Measurements from ENCODE around the gene EID2.

Gene EID2, protein sequence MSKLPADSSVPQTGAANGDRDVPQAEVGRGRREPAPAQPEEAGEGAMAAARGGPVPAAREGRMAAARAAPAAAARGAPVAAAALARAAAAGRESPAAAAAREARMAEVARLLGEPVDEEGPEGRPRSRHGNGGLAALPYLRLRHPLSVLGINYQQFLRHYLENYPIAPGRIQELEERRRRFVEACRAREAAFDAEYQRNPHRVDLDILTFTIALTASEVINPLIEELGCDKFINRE

DNA sequence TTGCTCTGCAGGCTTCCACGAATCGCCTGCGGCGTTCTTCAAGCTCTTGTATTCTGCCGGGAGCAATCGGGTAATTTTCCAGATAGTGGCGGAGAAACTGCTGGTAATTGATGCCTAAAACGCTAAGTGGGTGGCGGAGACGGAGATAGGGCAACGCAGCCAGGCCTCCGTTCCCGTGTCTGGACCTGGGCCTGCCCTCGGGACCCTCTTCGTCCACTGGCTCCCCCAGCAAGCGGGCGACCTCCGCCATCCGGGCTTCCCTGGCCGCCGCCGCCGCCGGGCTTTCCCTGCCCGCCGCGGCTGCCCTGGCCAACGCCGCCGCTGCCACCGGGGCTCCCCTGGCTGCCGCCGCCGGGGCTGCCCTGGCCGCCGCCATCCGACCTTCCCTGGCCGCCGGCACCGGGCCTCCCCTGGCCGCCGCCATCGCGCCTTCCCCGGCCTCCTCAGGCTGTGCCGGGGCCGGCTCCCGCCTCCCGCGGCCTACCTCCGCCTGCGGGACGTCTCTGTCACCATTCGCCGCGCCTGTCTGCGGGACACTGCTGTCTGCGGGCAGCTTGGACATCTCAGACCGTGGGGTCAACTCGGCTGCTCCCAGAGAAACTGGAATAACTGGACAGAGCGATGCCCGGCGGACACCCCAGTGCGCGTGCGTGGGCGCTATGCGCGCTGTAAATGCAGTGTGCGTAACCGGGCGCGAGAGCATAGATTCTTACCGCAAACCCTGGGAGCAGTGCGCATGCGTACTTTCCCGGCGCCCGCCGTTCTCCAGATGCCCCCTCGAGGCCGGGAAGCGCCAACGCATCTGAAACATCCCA, at the start of gene EID2:
EID2 (minus strand) TSS at position 644 of the 815 bp plus-strand sequence; CDS start at position 562, 82 bp downstream.
- DNase-seq (ENCODE audit: low read depth in 2 of 2), result peak; percentile 89

DNA sequence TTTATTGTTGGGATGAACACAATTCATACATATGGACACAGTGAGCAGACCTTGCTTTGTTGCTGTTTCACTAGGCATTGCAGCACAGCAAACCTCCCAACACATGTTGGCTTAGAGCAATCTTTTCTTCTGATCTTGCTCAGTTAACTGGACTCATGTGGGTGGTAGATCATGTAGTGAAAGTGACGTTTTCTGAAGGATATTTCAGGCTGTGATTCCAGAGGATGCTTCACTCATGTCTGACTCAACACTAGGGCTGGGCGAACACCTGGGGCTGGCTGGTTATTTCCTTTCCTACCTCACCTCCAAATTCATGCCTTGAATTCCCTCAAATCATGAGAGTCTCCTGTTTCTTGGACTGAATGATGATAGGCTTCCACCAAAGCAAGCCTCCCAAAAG, 48.1 kb upstream of the EID2 start:
- no peak for DNase-seq (ENCODE audit: low read depth in 2 of 2)

DNA sequence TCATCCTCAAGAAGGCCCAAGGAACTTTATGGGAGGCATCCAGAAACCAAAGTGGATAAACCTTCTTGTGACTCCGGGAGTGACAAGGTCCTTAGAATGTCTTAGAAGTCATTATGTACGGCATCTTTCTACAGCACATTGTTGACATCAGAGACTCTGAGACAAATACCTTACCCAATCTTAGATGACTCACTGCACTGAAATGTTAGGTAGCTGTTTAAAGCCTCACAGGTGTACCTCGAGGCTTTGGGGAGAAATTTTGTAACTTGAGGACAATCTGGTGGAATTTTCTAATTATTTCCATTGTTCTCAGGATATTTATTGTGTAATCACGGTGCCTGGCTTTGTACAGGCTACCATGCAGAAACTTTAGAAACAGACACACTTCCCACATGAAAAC, 47.5 kb upstream of the EID2 start:
- no peak for DNase-seq (ENCODE audit: low read depth in 2 of 2)

DNA sequence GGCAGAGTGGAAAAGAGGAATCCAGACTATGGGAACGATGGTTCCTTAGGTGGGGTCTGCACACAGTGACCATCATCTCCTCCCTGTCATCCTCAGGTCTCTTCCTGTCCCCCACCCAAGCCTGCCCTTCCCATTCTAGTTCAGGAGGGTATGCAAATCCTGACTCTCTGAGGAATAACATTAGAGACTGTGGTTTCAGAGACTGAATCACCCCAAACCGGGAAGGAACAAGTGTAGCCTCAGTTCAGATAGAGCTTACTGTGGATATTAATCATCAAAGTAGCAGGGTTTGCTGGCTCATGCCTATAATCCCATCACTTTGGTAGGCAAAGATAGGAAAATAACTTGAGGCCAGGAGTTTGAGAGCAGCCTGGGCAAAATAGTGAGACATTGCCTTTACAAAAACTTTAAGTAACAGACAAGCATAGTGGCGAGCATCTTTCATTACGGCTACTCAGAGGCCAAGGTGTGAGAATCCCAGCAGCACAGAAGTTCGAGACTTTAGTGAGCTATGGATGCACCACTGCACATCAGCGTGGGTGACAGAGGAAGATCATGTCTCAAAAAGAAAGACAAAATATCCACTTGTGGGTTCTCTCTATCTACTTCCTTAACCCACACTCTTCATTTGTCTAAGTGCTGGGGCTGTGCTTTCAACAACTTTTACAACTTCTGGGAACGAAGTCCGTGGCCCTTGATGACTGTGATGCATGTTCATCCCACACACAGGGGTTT, 43.1 kb upstream of the EID2 start:
- DNase-seq (ENCODE audit: low read depth in 2 of 2), result no peak

DNA sequence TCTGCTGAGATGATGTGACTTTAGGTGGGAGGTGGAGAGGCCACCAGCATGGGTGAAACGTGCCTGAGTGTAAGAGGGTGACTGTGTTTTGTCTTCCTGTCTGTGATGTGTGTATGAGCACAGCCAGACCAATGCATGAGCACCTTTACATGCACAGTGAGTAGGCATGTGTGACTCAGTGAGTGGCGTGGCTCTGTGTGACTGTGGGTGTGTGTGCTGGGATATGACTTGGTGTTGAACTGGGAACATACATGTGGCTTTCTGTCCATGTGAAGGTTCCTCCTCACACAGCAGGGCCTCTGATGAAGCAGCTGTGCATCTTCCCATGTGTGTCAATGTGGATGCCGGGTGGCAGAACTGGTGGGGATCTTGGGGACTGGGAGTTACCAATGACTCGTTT, 42.5 kb upstream of the EID2 start:
- no peak for DNase-seq (ENCODE audit: low read depth in 2 of 2)

DNA sequence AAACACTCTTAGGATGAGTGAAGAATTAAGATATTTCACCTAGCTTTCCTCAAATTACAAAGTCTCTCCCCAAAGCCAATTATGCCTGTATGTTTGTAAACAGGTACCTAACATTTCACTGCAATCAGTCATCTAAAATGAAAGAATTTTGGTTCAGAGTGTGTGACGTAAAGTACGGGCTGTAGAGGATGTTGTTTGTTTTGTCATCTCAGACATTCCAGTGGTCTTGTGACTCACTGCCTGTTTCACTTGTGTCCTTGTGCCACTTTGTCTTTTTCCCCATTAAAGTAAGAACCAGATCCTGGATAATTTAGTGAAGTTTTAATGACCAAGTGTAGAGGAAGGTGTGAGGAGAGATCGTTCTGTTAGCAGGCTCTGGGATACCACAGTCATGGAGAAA, 28.6 kb upstream of the EID2 start:
- DNase-seq (ENCODE audit: low read depth in 2 of 2), result no peak

DNA sequence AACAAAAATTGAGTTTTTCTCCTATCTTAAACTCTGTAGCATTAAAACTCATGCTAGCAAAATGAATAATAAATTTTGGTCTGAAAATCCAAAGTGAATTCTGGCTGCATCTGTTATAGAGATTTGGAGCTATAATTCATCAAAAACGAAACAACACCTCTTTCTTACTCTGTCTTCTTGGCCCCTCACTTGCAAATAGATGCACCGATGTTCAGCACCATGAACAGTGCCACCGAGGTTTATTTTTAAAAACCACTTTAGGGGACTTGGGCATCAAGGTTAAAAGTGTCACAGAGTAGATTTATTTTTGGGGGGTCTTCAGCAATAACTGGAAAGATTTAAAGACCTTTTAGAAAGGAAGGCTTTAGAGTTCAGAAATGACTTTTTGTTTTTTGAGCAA, 26.1 kb upstream of the EID2 start:
- no peak for DNase-seq (ENCODE audit: low read depth in 2 of 2)

DNA sequence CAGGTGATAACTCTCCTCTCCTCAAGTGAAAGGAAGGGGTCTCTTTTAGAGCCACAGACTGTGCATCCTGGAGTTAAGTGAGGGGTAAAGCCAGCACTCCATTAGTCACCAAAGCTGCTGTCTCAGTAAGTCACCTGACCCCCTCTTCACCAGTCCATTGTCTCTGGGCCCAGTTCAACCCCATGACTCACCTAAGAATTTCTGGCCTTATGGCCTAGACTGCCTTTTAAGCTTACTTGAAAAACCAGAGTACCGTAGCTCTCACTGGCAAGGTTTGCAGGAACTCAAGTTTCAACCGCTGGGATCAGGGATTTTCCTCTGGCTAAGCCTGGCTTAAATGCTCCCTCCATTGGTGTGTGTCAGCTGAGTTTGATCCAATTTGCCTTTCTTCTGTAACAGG, 23.4 kb upstream of the EID2 start:
- DNase-seq (ENCODE audit: low read depth in 2 of 2), result no peak

DNA sequence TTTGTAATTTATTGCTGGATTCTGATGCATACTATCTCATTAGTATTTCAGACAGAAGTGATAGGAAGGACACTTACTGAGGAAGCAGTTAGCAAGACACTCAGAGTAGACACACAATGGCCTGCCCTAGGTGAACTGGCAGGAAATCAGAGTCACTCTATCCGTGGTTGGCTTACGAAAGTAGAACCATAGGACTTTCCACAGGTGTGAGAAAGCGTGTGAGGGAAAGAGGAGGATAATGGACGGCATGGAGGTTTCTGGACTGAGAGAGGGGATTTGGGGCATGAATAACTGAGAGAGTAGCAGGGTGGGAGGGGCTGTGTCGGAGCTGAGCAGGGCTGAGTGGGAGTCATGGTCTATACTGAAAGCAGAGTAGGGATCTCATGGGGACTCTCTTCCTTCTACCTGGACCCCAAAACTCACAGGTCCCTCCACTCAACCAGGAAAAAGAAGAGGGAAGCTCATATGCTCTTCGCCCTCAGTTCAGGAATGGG, 18.7 kb upstream of the EID2 start:
- no peak for DNase-seq (ENCODE audit: low read depth in 2 of 2)

DNA sequence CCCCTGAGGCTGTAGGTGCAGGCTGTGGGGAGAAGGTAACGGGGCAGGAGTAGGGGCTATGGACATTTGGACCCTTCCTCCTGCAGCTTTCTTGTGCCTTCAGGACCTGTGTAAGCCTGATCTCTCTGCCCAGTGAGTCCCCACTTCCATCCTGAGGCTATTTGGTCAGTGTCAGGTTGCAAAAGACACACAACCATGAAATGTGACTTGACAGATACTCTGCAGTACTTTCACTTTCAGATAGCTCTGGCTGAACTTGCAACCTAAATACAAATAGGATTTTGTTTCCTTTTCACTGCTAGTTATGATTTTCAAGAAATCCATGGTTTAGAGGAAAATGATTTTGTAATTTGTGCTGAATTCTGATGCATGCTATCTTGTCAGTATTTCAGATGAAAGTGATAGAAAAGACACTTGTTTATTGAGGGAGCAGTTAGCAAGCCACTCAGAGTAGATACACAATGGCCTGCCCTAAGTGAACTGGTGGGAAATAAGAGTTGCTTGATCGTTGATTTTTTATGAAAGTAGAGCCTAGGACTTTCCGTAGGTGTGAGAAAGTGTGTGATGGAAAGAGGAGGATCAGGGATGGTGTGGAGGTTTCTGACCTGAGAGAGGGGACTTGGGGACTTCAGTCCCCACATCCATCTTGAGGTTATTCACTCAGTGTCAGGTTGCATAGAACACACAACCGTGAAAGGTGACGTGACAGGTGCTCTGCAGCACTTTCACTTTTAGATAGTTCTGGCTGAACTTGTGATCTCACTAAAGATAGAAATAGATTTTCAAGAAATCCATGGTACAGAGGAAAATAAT, 18.1 kb upstream of the EID2 start:
- DNase-seq (ENCODE audit: low read depth in 2 of 2), result no peak

DNA sequence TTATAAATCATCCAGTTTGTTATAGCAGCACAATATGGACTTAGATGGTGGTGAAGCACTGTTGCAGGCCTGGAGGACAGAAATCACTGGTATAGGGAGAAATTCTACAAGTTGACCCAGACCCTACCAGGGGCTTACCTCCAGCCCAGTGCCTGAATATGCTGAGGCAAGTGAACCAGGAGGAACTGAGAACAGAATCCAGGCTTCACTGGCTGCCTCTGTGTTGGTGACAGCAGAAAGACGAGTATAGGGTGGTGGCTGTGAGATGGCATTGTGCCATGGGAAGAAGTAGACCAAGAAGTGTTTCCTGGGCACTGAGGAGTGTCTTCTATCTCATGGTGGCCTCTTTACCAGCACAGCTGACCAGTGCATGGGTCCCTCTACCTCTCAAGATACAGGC, 15.9 kb upstream of the EID2 start:
- DNase-seq (ENCODE audit: low read depth in 2 of 2), result no peak

DNA sequence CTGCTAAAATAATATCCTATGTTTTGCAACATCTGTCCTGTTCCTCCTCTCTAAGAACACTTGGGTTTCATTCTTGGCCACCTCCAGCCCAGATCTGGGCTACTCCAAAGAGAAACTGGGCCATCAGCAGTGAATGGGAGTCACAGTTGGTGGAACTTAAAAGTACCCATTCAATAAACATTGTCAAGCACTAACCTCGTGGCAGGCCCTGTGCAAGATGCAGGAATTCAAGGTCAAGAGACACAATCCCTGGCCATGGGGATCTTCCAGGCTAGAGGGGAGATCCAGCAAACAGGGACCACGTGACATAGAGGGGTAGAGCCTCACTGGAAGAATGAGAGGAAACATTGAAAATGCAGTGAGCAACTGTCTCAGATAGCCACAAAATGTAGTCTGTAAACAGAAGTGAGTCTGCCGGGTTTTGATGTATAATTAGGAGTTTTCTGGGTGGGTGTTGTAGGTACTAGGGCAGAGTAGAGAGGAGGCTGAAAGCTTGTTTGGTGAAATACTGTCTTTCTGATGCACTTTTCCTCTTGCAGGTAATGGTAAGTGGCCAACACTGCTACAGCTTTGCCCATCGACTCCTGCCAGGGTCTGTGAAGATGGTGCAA, 14.8 kb upstream of the EID2 start:
- DNase-seq (ENCODE audit: low read depth in 2 of 2), result no peak

DNA sequence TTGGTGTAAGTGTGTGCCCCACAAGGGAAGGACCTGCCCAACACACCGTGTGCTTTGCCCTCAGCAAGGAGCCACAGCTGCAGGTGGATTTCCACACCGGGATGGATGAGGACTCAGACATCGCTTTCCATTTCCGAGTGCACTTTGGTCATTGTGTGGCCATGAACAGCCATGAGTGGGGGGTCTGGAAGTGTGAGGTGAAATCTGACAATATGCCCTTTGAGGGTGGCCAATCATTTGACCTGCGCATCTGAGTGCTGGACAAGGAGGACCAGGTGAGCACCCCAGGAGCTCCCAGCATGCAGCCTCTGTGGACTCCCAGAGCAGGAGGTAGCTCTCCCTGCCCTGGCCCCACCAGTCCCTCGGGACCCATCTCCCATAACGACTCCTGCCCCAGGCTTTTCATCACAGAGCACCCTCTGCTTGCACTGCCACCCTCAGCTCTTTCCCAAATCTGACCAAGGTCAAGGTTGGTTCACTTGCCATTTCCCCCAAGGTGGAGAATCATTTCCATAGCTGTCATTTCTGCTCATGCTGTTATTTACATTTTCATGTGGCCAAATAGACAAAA, 13.2 kb upstream of the EID2 start:
- no peak for DNase-seq (ENCODE audit: low read depth in 2 of 2)

DNA sequence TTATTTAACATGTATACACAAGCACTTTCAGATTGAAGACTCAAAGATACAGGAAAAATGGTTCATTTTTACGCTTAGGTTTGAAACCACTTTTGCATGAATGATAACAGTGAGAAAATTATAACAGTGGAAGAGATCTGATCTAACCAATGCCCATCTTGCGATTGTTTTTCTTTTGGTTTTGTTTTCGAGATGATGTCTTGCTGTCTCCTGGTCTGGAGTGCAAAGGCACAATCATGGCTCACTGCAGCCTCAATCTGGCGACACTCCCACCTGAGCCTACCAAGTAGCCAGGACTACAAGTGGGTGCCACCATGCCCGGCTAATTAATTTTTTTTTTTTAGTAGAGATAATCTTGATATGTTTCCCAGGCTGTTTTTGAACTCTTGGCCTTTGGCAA, 10.2 kb upstream of the EID2 start:
- no peak for DNase-seq (ENCODE audit: low read depth in 2 of 2)

DNA sequence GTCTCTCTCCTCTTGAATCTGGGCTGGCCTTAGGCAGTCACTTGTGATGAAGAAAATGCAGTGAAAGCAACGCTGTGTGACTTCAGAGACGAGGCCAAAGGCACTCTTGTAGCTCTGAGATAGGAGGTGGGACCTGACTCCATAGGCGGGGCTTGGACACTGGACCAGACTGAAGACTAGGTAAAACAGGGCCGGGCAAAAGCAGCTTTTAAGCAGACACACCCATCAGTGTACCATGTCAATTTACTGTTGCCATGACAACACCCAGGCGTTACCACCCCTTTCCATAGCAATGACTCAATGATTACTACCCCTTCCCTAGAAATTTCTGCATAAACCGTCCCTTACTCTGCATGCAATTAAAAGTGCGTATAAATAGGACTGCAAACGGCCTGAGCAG, 6.6 kb upstream of the EID2 start:
- DNase-seq (ENCODE audit: low read depth in 2 of 2), result no peak

DNA sequence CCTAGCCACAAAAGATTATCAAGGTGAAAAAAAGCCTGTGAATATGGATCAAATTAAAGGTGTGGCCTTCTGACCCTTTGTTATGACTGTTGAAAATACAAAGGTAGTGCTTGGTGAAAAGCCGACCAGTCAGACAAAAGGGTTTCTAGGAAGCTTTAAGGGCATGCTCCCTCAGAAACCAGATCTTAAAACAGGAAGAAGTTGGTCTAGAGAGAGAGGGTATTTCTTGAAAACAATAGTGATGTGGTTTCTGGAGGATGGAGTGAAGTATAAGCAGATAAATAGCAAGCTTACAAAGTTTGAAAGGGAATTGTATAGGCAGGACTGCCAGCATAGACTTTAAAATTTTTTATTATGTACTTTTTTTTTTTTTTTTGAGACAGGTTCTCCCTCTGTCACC, 5.0 kb upstream of the EID2 start:
- no peak for DNase-seq (ENCODE audit: low read depth in 2 of 2)

DNA sequence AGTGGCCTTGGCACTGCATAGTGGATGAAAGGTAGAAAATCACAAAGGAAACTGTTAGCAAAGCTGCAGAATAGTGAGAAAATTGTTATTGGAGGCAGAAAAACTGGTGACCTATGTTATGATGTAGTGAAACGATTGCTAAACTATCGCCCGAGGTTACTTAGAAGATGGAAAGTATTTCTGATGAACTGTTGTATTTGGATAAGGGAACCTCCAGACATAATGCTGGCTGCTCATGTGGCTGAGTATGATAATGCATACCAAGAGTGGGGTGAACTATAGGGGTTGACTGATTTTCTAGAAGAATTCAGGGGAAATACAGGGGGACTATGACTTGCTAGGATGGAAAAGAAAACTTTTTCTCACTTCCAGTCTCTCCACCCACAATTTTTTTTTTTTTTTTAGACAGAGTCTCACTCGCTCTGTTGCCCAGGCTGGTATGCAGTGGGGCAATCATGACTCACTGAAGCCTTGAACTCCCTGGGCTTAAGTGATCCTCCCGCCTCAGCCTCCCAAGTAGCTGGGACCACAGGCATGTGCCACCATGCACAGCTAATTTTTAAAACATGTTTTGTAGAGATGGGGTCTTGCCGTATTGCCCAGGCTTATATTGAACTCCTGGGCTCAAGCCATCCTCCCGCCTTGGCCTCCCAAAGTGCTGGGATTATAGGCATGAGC, 4.4 kb upstream of the EID2 start:
- no peak for DNase-seq (ENCODE audit: low read depth in 2 of 2)

DNA sequence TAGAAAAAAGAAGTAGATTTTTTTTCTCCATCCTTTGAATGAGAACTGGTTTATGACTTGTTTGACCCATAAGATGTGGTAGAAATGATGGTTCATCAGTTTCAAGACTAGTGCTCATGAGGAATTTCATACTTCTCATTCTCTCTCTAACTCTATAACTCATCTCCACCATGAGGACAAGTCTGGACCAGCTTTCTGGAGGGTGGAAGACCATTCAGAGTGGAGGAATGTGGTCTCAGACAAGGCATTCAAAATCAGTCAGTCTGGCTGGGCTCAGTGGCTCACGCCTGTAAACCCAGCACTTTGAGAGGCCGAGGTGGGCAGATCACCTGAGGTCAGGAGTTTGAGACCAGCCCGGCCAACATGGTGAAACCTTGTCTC, 3.5 kb upstream of the EID2 start:
- DNase-seq (ENCODE audit: low read depth in 2 of 2), result no peak

DNA sequence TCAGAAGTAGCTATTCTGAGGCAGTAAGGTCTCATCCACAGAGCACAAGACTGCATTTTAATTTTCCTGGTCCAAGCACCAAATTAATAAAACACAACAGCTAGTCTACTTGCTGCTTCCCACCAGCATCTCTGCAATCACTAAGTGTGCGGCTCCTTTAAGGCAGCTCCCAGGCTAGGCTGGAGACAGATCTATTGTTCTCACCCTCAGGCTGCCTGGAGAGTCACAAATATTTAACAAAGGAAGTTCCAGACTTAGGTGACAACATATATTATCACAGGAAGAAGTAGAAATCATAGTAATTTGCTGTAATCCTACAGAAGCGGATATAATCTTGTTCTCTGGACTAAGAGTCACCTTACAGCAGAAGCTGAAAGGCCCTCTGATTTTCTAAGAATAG, 2.2 kb upstream of the EID2 start:
- DNase-seq (ENCODE audit: low read depth in 2 of 2), result no peak

DNA sequence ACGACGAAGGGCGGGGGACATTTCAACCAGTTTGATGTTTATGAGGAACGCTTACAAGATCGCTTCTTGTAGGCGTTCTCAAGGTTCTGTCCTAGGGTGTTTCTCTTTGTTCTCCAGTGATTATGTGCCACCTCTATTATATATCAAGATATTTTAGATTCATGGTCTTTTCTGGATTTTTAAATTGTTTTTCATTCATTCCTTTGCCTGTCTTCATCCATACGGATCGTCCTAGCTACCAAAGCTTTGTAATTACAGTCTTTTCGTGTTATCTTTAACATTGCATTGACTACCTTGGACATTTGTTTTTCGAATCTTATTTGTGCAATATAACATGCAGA, 342 bp upstream of the EID2 start:
- no peak for DNase-seq (ENCODE audit: low read depth in 2 of 2)

DNA sequence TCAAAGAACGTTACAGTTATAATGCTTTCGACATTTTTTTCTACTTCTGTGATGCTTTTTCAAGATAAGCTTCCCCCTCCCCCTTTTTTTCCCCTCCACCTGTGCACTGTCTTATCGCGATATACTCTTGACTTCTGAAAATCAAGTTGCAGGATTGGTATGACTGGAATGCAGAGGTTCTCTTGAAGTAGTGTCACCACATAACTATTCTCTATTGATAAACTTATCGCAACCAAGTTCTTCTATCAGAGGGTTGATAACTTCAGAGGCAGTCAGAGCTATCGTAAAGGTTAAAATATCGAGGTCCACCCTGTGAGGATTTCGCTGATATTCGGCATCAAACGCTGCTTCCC, 820 bp downstream of the EID2 start:
- no peak for DNase-seq (ENCODE audit: low read depth in 2 of 2)
